ENCODE results near the gene C1QTNF6. TPM values are rescaled to one million over a fixed set of nuclear protein-coding genes. Genes with fewer than 3 reads are reported as not detected.

C1QTNF6 gene

GRCh38 chr22:37135023-37135422 lies 53.0 kb downstream of the C1QTNF6 start:
- H3K27me3 ChIP-seq (ENCODE audit: control insufficient read depth in 1 of 2, insufficient read depth in 1 of 2, low read length in 2 of 2) = peaks cover 36 to 55% of the 10 kb centered on the region in 2 experiments
- DNase-seq = no peak
- no peaks in the 10 kb centered on the region for H3K9me3 ChIP-seq (ENCODE audit: control insufficient read depth, low read length)

GRCh38 chr22:37133304-37134018 lies 54.6 kb downstream of the C1QTNF6 start:
- Histone ChIP-seq H4K8ac (ENCODE audit: low read length) (no peak overlapping the region), H3K9me3 (ENCODE audit: control insufficient read depth, low read length) (no peaks in the 10 kb centered on the region), H3K4ac (ENCODE audit: low read depth in 1 of 2, low read length in 2 of 2) (no peak overlapping the region), H3K27me3 (ENCODE audit: control insufficient read depth in 1 of 2, insufficient read depth in 1 of 2, low read length in 2 of 2) (peaks cover 47 to 61% of the 10 kb centered on the region in 2 experiments), H3K36me3 (ENCODE audit: control insufficient read depth in 1 of 2, insufficient read depth in 2 of 2, low read depth in 1 of 2, low read length in 2 of 2) (no peaks in the 10 kb centered on the region), H2BK15ac (ENCODE audit: low read depth, poor library complexity, severe bottlenecking) (no peak overlapping the region), H2AFZ (ENCODE audit: low read depth, low read length) (no peak overlapping the region), H3K23ac (ENCODE audit: low read length in 2 of 2) (no peak overlapping the region), H3K9ac (ENCODE audit: low read length) (no peak overlapping the region), H3K79me1 (replicated peaks; ENCODE audit: low read length, poor library complexity, severe bottlenecking) (no peaks in the 10 kb centered on the region), H3K27ac (ENCODE audit: low read length, poor library complexity, severe bottlenecking) (no peak overlapping the region), H3K4me1 (ENCODE audit: control insufficient read depth, insufficient read depth, low read depth, low read length) (peaks cover 6% of the 10 kb centered on the region), H3K4me3 (ENCODE audit: insufficient read depth in 1 of 2, low read depth in 1 of 2, low read length in 2 of 2) (no peak overlapping the region), H3K4me2 (ENCODE audit: low read length, poor library complexity, severe bottlenecking) (no peak overlapping the region), H3K18ac (ENCODE audit: low read depth in 1 of 2, low read length in 2 of 2) (no peak overlapping the region), H2BK120ac (ENCODE audit: low read depth, low read length) (no peak overlapping the region), H2AK5ac (ENCODE audit: low read length, severe bottlenecking) (no peak overlapping the region), H2BK12ac (ENCODE audit: low read length in 2 of 2) (no peak overlapping the region), H3K14ac (ENCODE audit: low read length in 2 of 2) (no peak overlapping the region), H2BK5ac (ENCODE audit: low read depth, low read length, poor library complexity, severe bottlenecking) (no peak overlapping the region), H4K91ac (ENCODE audit: low read length) (no peak overlapping the region)
- DNase-seq = no peak
- 81% methylated on average over 16 of the region's 16 CpGs for WGBS

More at GRCh38 chr22:37135023-37135422, 53.0 kb downstream of the C1QTNF6 start:
- no peak overlapping the region for H2AK5ac ChIP-seq (ENCODE audit: low read length, severe bottlenecking)
- H3K36me3 ChIP-seq (ENCODE audit: control insufficient read depth in 1 of 2, insufficient read depth in 2 of 2, low read depth in 1 of 2, low read length in 2 of 2) = no peaks in the 10 kb centered on the region
- no peaks in the 10 kb centered on the region for H3K79me1 ChIP-seq (replicated peaks; ENCODE audit: low read length, poor library complexity, severe bottlenecking)
- H2BK15ac ChIP-seq (ENCODE audit: low read depth, poor library complexity, severe bottlenecking) = no peak overlapping the region
- no peak overlapping the region for H2BK12ac ChIP-seq (ENCODE audit: low read length in 2 of 2)
- no peak overlapping the region for H3K23ac ChIP-seq (ENCODE audit: low read length in 2 of 2)
- no peak overlapping the region for H3K4me3 ChIP-seq (ENCODE audit: insufficient read depth in 1 of 2, low read depth in 1 of 2, low read length in 2 of 2)
- no peak overlapping the region for H2AFZ ChIP-seq (ENCODE audit: low read depth, low read length)
- no peak overlapping the region for H3K18ac ChIP-seq (ENCODE audit: low read depth in 1 of 2, low read length in 2 of 2)
- H3K4me1 ChIP-seq (ENCODE audit: control insufficient read depth, insufficient read depth, low read depth, low read length) = peaks cover 4% of the 10 kb centered on the region
- H3K9ac ChIP-seq (ENCODE audit: low read length) = no peak overlapping the region
- H4K8ac ChIP-seq (ENCODE audit: low read length) = no peak overlapping the region
- H2BK120ac ChIP-seq (ENCODE audit: low read depth, low read length) = no peak overlapping the region
- no peak overlapping the region for H3K14ac ChIP-seq (ENCODE audit: low read length in 2 of 2)
- no peak overlapping the region for H3K4ac ChIP-seq (ENCODE audit: low read depth in 1 of 2, low read length in 2 of 2)
- no peak overlapping the region for H2BK5ac ChIP-seq (ENCODE audit: low read depth, low read length, poor library complexity, severe bottlenecking)
- 90% methylated on average over 12 of the region's 12 CpGs for WGBS
- no peak overlapping the region for H3K27ac ChIP-seq (ENCODE audit: low read length, poor library complexity, severe bottlenecking)
- no peak overlapping the region for H3K4me2 ChIP-seq (ENCODE audit: low read length, poor library complexity, severe bottlenecking)
- H4K91ac ChIP-seq (ENCODE audit: low read length) = no peak overlapping the region

- no peak overlapping the region for H3K14ac ChIP-seq (ENCODE audit: low read length in 2 of 2)
- no peak overlapping the region for H3K4me3 ChIP-seq (ENCODE audit: insufficient read depth in 1 of 2, low read depth in 1 of 2, low read length in 2 of 2)
- no peak overlapping the region for H2BK120ac ChIP-seq (ENCODE audit: low read depth, low read length)
- no peak overlapping the region for H3K18ac ChIP-seq (ENCODE audit: low read depth in 1 of 2, low read length in 2 of 2)
- H3K36me3 ChIP-seq (ENCODE audit: control insufficient read depth in 1 of 2, insufficient read depth in 2 of 2, low read depth in 1 of 2, low read length in 2 of 2) = no peaks in the 10 kb centered on the region
- H3K4me1 ChIP-seq (ENCODE audit: control insufficient read depth, insufficient read depth, low read depth, low read length) = peaks cover 4% of the 10 kb centered on the region
- H3K9ac ChIP-seq (ENCODE audit: low read length) = no peak overlapping the region
- no peak overlapping the region for H3K27ac ChIP-seq (ENCODE audit: low read length, poor library complexity, severe bottlenecking)
- no peak overlapping the region for H2AK5ac ChIP-seq (ENCODE audit: low read length, severe bottlenecking)
- H4K91ac ChIP-seq (ENCODE audit: low read length) = no peak overlapping the region
- H2BK5ac ChIP-seq (ENCODE audit: low read depth, low read length, poor library complexity, severe bottlenecking) = no peak overlapping the region
- WGBS = 91% methylated on average over 7 of the region's 7 CpGs
- H3K4ac ChIP-seq (ENCODE audit: low read depth in 1 of 2, low read length in 2 of 2) = no peak overlapping the region
- no peak overlapping the region for H2BK12ac ChIP-seq (ENCODE audit: low read length in 2 of 2)
- H2AFZ ChIP-seq (ENCODE audit: low read depth, low read length) = no peak overlapping the region
- H2BK15ac ChIP-seq (ENCODE audit: low read depth, poor library complexity, severe bottlenecking) = no peak overlapping the region
- no peak overlapping the region for H3K23ac ChIP-seq (ENCODE audit: low read length in 2 of 2)
- no peaks in the 10 kb centered on the region for H3K9me3 ChIP-seq (ENCODE audit: control insufficient read depth, low read length)
- H3K79me1 ChIP-seq (replicated peaks; ENCODE audit: low read length, poor library complexity, severe bottlenecking) = no peaks in the 10 kb centered on the region
- DNase-seq = no peak
- no peak overlapping the region for H4K8ac ChIP-seq (ENCODE audit: low read length)
- no peak overlapping the region for H3K4me2 ChIP-seq (ENCODE audit: low read length, poor library complexity, severe bottlenecking)
- peaks cover 50 to 61% of the 10 kb centered on the region in 2 experiments for H3K27me3 ChIP-seq (ENCODE audit: control insufficient read depth in 1 of 2, insufficient read depth in 1 of 2, low read length in 2 of 2)
These were observed 55.3 kb downstream of the C1QTNF6 start for GRCh38 chr22:37132773-37133172.

Small RNA genes within 50 kb of the gene (small RNA-seq; reads per million reads assigned to genes)
- not detected for gene Z82188.1 (ENCODE audit: low read depth)
